GM23338 (cell line): ENCODE measurements around the gene S100A8.

ENCODE experiments used
- TF ChIP-seq, protein P1 (sequence below): IDR thresholded peaks from one replicate; pipeline ENCODE4 v1.6.1; 2018; ENCODE audit warnings: antibody characterized with exemption; ENCODE audit not compliant: unreplicated experiment
- TF ChIP-seq, protein P2 (sequence below), 2 experiments: fragments of 200-600 bp in 1 of 2; sonication (generic) in 1 of 2; conservative IDR thresholded peaks; 2 replicates each; pipeline versions ENCODE4 v1.5.1 to v1.6.1; 2016 to 2017; ENCODE audit warnings: antibody characterized with exemption in 2 of 2, low read depth in 2 of 2, mild to moderate bottlenecking in 2 of 2, moderate library complexity in 1 of 2

DNA sequence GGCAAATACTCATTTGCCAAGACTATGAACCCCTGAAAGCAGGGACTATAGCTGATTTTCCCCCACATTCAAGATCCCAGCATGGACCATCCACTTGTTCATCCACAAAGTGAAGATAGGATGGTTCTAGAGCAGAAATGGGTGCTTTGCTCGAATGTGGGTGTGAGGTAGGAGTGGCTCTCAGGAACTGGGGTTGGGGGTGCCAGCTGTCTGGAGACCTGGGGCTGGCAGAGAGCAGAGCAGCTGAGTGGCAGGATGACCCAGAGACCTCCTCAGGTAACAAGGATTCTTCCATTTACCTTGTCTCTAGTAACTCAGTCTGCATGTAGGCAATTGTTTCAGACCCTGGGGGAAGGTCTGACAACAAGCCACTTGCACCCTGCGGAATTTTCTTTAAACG, 27.2 kb downstream of the S100A8 start:
- TF ChIP-seq, protein P1, sequence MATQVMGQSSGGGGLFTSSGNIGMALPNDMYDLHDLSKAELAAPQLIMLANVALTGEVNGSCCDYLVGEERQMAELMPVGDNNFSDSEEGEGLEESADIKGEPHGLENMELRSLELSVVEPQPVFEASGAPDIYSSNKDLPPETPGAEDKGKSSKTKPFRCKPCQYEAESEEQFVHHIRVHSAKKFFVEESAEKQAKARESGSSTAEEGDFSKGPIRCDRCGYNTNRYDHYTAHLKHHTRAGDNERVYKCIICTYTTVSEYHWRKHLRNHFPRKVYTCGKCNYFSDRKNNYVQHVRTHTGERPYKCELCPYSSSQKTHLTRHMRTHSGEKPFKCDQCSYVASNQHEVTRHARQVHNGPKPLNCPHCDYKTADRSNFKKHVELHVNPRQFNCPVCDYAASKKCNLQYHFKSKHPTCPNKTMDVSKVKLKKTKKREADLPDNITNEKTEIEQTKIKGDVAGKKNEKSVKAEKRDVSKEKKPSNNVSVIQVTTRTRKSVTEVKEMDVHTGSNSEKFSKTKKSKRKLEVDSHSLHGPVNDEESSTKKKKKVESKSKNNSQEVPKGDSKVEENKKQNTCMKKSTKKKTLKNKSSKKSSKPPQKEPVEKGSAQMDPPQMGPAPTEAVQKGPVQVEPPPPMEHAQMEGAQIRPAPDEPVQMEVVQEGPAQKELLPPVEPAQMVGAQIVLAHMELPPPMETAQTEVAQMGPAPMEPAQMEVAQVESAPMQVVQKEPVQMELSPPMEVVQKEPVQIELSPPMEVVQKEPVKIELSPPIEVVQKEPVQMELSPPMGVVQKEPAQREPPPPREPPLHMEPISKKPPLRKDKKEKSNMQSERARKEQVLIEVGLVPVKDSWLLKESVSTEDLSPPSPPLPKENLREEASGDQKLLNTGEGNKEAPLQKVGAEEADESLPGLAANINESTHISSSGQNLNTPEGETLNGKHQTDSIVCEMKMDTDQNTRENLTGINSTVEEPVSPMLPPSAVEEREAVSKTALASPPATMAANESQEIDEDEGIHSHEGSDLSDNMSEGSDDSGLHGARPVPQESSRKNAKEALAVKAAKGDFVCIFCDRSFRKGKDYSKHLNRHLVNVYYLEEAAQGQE, result no peak
- TF ChIP-seq, protein P2, sequence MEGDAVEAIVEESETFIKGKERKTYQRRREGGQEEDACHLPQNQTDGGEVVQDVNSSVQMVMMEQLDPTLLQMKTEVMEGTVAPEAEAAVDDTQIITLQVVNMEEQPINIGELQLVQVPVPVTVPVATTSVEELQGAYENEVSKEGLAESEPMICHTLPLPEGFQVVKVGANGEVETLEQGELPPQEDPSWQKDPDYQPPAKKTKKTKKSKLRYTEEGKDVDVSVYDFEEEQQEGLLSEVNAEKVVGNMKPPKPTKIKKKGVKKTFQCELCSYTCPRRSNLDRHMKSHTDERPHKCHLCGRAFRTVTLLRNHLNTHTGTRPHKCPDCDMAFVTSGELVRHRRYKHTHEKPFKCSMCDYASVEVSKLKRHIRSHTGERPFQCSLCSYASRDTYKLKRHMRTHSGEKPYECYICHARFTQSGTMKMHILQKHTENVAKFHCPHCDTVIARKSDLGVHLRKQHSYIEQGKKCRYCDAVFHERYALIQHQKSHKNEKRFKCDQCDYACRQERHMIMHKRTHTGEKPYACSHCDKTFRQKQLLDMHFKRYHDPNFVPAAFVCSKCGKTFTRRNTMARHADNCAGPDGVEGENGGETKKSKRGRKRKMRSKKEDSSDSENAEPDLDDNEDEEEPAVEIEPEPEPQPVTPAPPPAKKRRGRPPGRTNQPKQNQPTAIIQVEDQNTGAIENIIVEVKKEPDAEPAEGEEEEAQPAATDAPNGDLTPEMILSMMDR (conservative IDR thresholded peaks at IDR 0.05; ENCODE audit: low read depth in 2 of 2), result no peak
